Measurements from ENCODE around the gene ELMOD1. TPM values are rescaled to one million over a fixed set of nuclear protein-coding genes. Genes with fewer than 3 reads are reported as not detected.

Gene ELMOD1
- total and polyA plus RNA-seq, 2 experiments from 2014 or later = 1.2 to 1.6 TPM

Other genes starting within 250 kb of the ELMOD1 start
- 20.7 and 27.2 TPM in 2 replicates for gene CWF19L2, start 133.3 kb upstream of the ELMOD1 start, total RNA-seq (2014; rRNA removed; shearing (Covaris generic))
- 18.5 and 20.3 TPM in 2 replicates for gene CWF19L2, start 133.3 kb upstream of the ELMOD1 start, polyA plus RNA-seq (2016; fragmentation: Nextera tagmentation; extraction: Ambion mirVana)
- 13.7 and 14.2 TPM in 2 replicates for gene ALKBH8, start 25.4 kb upstream of the ELMOD1 start, total RNA-seq (2014; rRNA removed; shearing (Covaris generic))
- 7.1 and 8.9 TPM in 2 replicates for gene ALKBH8, start 25.4 kb upstream of the ELMOD1 start, polyA plus RNA-seq (2016; fragmentation: Nextera tagmentation; extraction: Ambion mirVana)
- gene SLN, start 120.9 kb downstream of the ELMOD1 start, total RNA-seq (2014; rRNA removed; shearing (Covaris generic)) = not detected in 2 replicates
- not detected in 2 replicates for gene SLN, start 120.9 kb downstream of the ELMOD1 start, polyA plus RNA-seq (2016; fragmentation: Nextera tagmentation; extraction: Ambion mirVana)

All from GM23338 (cell line).